Measurements from ENCODE around the gene BCL2L2. TPM values are rescaled to one million over a fixed set of nuclear protein-coding genes. Genes with fewer than 3 reads are reported as not detected.
A peak's percentile ranks its signal among the peaks of the same experiment; 100 is the strongest.

BCL2L2 gene
- total RNA-seq, 1 experiment from 2014 or later, result 20.3 TPM

DNA sequence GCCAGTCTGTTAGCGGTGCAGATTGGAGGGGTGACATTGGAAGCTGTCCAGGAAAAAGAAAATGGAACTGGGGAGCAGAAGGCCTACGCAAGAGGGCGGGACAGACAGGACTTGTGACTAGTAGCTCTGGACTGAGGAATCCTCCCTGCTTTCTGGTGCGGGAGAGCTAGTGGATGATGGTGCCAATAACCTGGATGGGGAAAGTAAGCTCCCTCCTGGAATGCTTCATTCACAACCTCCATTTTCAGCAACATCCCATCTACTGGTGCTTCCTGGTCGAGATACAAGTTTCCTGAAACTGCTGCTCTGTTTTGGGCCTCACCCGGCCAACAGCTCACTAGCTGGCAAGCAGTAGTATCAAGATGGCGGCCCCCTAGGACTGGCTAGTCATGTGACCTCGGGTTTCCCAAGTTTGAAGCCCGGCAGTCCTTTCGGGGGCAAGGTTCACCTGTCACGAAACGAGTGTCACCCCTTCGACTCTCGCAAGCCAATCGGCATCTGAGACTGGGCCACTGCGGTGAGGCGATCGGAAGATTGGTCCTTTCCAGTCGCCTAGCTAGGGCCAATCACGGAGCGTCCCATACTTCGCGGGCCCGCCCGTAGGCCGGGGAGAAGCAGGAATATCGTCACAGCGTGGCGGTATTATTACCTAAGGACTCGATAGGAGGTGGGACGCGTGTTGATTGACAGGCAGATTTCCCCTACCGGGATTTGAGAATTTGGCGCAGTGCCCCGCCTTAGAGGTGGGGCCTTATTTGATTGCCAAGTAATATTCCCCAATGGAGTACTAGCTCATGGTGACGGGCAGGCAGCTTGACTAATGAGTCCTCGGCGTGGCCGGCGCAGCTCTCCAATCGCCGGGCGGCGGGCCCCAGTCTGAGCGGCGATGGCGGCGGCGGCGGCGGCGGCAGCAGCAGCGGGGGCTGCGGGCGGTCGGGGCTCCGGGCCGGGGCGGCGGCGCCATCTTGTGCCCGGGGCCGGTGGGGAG is 14.2 kb downstream of the BCL2L2 start, which contains the start of gene PABPN1:
Gene PABPN1 (plus strand): TSS at position 874 of the 988 bp plus-strand sequence. CDS start 13 bp downstream, at position 887.
- Histone ChIP-seq H3K79me2 (ENCODE audit: low read depth) (peaks cover 24% of the 10 kb centered on the region), H3K27ac (peak within 1 kb of the TSS; percentile 68), H3K9me2 (ENCODE audit: insufficient read depth) (no peaks in the 10 kb centered on the region), H3K27me3 (ENCODE audit: insufficient read depth, low read depth) (no peaks in the 10 kb centered on the region), H3K36me3 (ENCODE audit: low read depth) (peaks cover 20% of the 10 kb centered on the region; the same call in 1 of the 2 replicates), H4K20me1 (ENCODE audit: insufficient read depth) (no peaks in the 10 kb centered on the region), H3K4me2 (peak within 1 kb of the TSS; percentile 90), H3K4me3 (peak within 1 kb of the TSS; percentile 98), H3K4me1 (replicated peaks; ENCODE audit: insufficient read depth) (peaks cover 15% of the 10 kb centered on the region), H2AFZ (peak within 1 kb of the TSS; percentile 78), H3K9me3 (ENCODE audit: insufficient read depth, low read depth) (no peaks in the 10 kb centered on the region), H3F3A (ENCODE audit: insufficient read depth, low read depth) (peaks cover 10% of the 10 kb centered on the region; the same call in 1 of the 2 replicates)
- TSS peak; percentile 92 for BruUV-seq (replicated peaks)
- no peak for TF ChIP-seq EZH2 (IDR thresholded peaks at IDR 0.05; ENCODE audit: low read depth)
- TF ChIP-seq, protein P1, sequence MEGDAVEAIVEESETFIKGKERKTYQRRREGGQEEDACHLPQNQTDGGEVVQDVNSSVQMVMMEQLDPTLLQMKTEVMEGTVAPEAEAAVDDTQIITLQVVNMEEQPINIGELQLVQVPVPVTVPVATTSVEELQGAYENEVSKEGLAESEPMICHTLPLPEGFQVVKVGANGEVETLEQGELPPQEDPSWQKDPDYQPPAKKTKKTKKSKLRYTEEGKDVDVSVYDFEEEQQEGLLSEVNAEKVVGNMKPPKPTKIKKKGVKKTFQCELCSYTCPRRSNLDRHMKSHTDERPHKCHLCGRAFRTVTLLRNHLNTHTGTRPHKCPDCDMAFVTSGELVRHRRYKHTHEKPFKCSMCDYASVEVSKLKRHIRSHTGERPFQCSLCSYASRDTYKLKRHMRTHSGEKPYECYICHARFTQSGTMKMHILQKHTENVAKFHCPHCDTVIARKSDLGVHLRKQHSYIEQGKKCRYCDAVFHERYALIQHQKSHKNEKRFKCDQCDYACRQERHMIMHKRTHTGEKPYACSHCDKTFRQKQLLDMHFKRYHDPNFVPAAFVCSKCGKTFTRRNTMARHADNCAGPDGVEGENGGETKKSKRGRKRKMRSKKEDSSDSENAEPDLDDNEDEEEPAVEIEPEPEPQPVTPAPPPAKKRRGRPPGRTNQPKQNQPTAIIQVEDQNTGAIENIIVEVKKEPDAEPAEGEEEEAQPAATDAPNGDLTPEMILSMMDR (conservative IDR thresholded peaks at IDR 0.05), result no peak
- ChIA-PET CTCF (interaction anchor here (0.5 to 0.7 kb wide), 6 partner anchors 60 to 429 kb away, joined by 3 to 7 read pairs (median 5); no protein-coding TSS in a partner anchor), POLR2A (ENCODE audit: unreplicated experiment) (interaction anchor here (0.6 to 1.1 kb wide), 6 partner anchors 14 to 1111 kb away, joined by 3 to 11 read pairs (median 4); partner anchors contain the start of genes ACIN1, BCL2L2 and C14orf119)
- intact Hi-C loops (cut with micrococcal nuclease; ENCODE audit: unreplicated experiment), result loop anchor here (1.0 to 5.0 kb wide), 2 partner anchors 15 to 146 kb away; partner anchors contain the start of genes BCL2L2 and NGDN
- peak; percentile 95 to 98 for DNase-seq

DNA sequence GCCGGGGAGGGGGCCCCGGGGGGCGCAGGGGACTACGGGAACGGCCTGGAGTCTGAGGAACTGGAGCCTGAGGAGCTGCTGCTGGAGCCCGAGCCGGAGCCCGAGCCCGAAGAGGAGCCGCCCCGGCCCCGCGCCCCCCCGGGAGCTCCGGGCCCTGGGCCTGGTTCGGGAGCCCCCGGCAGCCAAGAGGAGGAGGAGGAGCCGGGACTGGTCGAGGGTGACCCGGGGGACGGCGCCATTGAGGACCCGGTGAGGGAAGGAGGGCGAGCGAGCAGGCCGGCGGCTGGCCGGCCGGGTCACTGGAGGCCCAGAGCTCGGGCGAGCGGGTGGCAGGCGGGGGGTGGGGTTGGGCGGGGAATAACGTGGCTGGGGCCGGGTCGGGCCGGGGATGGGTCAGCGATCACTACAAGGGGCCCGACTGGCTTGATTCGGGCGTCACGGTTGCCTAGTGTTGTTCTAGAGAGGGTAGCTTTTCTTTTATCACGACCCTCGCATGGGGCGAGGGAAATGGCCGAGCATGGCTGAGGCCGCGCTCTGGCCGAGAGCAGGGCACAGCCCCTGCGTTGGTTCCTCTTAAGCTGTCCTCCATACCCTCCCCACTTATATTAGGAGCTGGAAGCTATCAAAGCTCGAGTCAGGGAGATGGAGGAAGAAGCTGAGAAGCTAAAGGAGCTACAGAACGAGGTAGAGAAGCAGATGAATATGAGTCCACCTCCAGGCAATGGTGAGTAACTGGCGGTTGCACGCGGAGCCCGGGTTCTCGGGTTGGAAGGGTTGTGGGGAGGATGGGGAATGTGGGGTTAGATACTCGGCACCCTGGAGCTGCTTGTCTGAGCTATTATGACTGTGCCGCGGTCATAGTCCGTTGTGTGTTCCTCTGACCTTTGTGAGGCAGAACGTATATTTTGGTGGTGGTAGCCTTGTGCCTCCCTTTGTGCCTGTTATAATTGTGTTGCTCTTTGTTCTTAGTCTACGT is 15.2 kb downstream of the BCL2L2 start:
- Histone ChIP-seq H3K36me3 (ENCODE audit: low read depth) (peaks cover 20% of the 10 kb centered on the region; the same call in 1 of the 2 replicates), H3K27me3 (ENCODE audit: insufficient read depth, low read depth) (no peaks in the 10 kb centered on the region), H3F3A (ENCODE audit: insufficient read depth, low read depth) (peaks cover 16% of the 10 kb centered on the region; the same call in 1 of the 2 replicates), H2AFZ (no peak overlapping the region), H3K27ac (peak overlapping the region; percentile 55; the same call in 1 of the 2 replicates), H3K9me2 (ENCODE audit: insufficient read depth) (no peaks in the 10 kb centered on the region), H4K20me1 (ENCODE audit: insufficient read depth) (no peaks in the 10 kb centered on the region), H3K79me2 (ENCODE audit: low read depth) (peaks cover 24% of the 10 kb centered on the region), H3K9me3 (ENCODE audit: insufficient read depth, low read depth) (no peaks in the 10 kb centered on the region), H3K4me2 (peak overlapping the region; percentile 90), H3K4me3 (peak overlapping the region; percentile 98), H3K4me1 (replicated peaks; ENCODE audit: insufficient read depth) (peaks cover 15% of the 10 kb centered on the region)
- no TSS peak for BruUV-seq (replicated peaks)
- POLR2A ChIA-PET (ENCODE audit: unreplicated experiment), result interaction anchor here (0.6 to 0.7 kb wide), 4 partner anchors 14 to 156 kb away, joined by 3 to 12 read pairs (median 8); no protein-coding TSS in a partner anchor
- CTCF ChIA-PET, result interaction anchor here (0.5 to 0.8 kb wide), 7 partner anchors 21 to 428 kb away, joined by 3 to 7 read pairs (median 4); no protein-coding TSS in a partner anchor
- peak in 1 of 2 experiments; percentile 36 for DNase-seq
- intact Hi-C loops (cut with micrococcal nuclease; ENCODE audit: unreplicated experiment), result loop anchor here (5.0 kb wide), 1 partner anchor 145 kb away; the partner anchor contains the start of gene NGDN
- no peak for TF ChIP-seq EZH2 (IDR thresholded peaks at IDR 0.05; ENCODE audit: low read depth)
- TF ChIP-seq, protein P1 (conservative IDR thresholded peaks at IDR 0.05), result no peak

Measured in PC-9 (cell line).